ENCODE measurements around the gene ZFP36L1. TPM values are rescaled to one million over a fixed set of nuclear protein-coding genes. Genes with fewer than 3 reads are reported as not detected.

The ZFP36L1 gene
- total and polyA plus RNA-seq, 10 of the 15 experiments (the other 5 are each of a cell fraction or from before 2014, with no cell fraction given): 22.0 to 184 (median 66.1) TPM

DNA sequence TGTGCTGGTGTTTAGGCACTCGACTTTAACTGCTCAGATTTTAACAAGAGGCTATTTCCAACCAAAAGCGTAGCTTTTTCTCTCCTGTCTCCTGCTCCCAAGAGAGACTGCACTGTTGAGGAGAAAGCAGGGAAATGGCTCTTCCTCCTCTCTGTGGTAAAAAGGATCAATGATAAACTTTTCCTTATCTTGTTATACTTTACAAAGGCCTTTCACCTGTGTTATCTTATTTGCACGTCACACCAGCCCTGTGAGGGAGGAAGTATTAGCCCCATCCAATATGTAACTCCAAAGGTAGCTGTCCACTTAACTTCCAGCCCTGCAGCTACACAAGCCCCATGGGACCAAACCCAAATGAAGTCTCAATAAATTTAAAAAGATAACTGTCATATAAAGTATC, 32.9 kb upstream of the ZFP36L1 start (continued):
- TF ChIP-seq, protein P1, sequence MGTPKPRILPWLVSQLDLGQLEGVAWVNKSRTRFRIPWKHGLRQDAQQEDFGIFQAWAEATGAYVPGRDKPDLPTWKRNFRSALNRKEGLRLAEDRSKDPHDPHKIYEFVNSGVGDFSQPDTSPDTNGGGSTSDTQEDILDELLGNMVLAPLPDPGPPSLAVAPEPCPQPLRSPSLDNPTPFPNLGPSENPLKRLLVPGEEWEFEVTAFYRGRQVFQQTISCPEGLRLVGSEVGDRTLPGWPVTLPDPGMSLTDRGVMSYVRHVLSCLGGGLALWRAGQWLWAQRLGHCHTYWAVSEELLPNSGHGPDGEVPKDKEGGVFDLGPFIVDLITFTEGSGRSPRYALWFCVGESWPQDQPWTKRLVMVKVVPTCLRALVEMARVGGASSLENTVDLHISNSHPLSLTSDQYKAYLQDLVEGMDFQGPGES (IDR thresholded peaks at IDR 0.05): no peak
- no peak for TF ChIP-seq SPI1 (IDR thresholded peaks at IDR 0.05; ENCODE audit: borderline replicate concordance, insufficient read depth, low read depth, low read length)

- ChIA-PET CTCF (interaction anchor here (0.6 to 22.6 kb wide), 29 partner anchors 9 to 1008 kb away, joined by 3 to 310 read pairs (median 4); partner anchors contain the start of genes ZFP36L1 and ZFYVE26), RAD21 (ENCODE audit: unreplicated experiment) (interaction anchor here (0.8 to 13.5 kb wide), 16 partner anchors 9 to 890 kb away, joined by 3 to 292 read pairs (median 4); no protein-coding TSS in a partner anchor), SMC1A (ENCODE audit: uncharacterized antibody, unreplicated experiment) (interaction anchor here (0.9 to 15.9 kb wide), 12 partner anchors 11 to 984 kb away, joined by 3 to 314 read pairs (median 6); partner anchors contain the start of gene ZFP36L1), POLR2A (interaction anchor here (1.1 to 1.3 kb wide), 3 partner anchors 10 to 880 kb away, joined by 3 to 6 read pairs (median 3); no protein-coding TSS in a partner anchor)
- no peak overlapping the region for H3K9ac ChIP-seq (ENCODE audit: control insufficient read depth, insufficient read depth, low read length)
- no peaks in the 10 kb centered on the region for H4K20me1 ChIP-seq (ENCODE audit: control insufficient read depth, insufficient read depth)
- H3K27me3 ChIP-seq (replicated peaks in 1 of 2; ENCODE audit: control insufficient read depth in 2 of 2, insufficient read depth in 2 of 2, low read length in 1 of 2): no peaks in the 10 kb centered on the region
- intact Hi-C loops (cut with micrococcal nuclease; ENCODE audit: unreplicated experiment): no loop called here
- H3K27ac ChIP-seq (ENCODE audit: control insufficient read depth, insufficient read depth): no peak overlapping the region; the same call in 1 of the 2 replicates
- no peaks in the 10 kb centered on the region for H3K36me3 ChIP-seq (ENCODE audit: control insufficient read depth in 2 of 2, insufficient read depth in 2 of 2, low read length in 1 of 2)
- H3K4me1 ChIP-seq (ENCODE audit: control insufficient read depth, insufficient read depth, low read length): peaks cover 50% of the 10 kb centered on the region
- ATAC-seq (peak; percentile 10; the same call in 1 of the 3 replicates), FAIRE-seq (peak; percentile 27), DNase-seq (ENCODE audit: low read depth, low spot score) (no peak)
- peaks cover 3% of the 10 kb centered on the region; the same call in 1 of the 2 replicates for H3K79me2 ChIP-seq (ENCODE audit: control insufficient read depth, insufficient read depth, low read length)
- H3K9me3 ChIP-seq (replicated peaks; ENCODE audit: control insufficient read depth, insufficient read depth, low read length): no peaks in the 10 kb centered on the region
- H2AFZ ChIP-seq (ENCODE audit: control insufficient read depth, low read depth, low read length): peak overlapping the region; percentile 61
- BruUV-seq (replicated peaks): no TSS peak
- WGBS (ENCODE audit: insufficient coverage, insufficient replicate concordance, low lambda C conversion rate, missing lambda C conversion rate): 3% methylated on average over 11 of the region's 11 CpGs
- H3K4me2 ChIP-seq (ENCODE audit: control insufficient read depth, insufficient read depth): peak overlapping the region; percentile 19; the same call in 1 of the 2 replicates
- in situ Hi-C loops (cut with MboI): loop anchor here (5.0 to 10.0 kb wide), 2 partner anchors 890 to 987 kb away; no protein-coding TSS in a partner anchor
- H3K4me3 ChIP-seq: no peak overlapping the region
- no peak for TF ChIP-seq NFYA (IDR thresholded peaks at IDR 0.05; ENCODE audit: borderline replicate concordance, low read depth, low read length)
- 0 out of 4 replicates have a peak, but pooled peaks of 1 of the 2 experiments have one; percentile 29 for TF ChIP-seq SRF (IDR thresholded peaks at IDR 0.05; ENCODE audit: low read depth in 2 of 2, low read length in 2 of 2)
- TF ChIP-seq POLR2AphosphoS5 (IDR thresholded peaks at IDR 0.05; ENCODE audit: low read length): no peak
- TF ChIP-seq, protein P2, sequence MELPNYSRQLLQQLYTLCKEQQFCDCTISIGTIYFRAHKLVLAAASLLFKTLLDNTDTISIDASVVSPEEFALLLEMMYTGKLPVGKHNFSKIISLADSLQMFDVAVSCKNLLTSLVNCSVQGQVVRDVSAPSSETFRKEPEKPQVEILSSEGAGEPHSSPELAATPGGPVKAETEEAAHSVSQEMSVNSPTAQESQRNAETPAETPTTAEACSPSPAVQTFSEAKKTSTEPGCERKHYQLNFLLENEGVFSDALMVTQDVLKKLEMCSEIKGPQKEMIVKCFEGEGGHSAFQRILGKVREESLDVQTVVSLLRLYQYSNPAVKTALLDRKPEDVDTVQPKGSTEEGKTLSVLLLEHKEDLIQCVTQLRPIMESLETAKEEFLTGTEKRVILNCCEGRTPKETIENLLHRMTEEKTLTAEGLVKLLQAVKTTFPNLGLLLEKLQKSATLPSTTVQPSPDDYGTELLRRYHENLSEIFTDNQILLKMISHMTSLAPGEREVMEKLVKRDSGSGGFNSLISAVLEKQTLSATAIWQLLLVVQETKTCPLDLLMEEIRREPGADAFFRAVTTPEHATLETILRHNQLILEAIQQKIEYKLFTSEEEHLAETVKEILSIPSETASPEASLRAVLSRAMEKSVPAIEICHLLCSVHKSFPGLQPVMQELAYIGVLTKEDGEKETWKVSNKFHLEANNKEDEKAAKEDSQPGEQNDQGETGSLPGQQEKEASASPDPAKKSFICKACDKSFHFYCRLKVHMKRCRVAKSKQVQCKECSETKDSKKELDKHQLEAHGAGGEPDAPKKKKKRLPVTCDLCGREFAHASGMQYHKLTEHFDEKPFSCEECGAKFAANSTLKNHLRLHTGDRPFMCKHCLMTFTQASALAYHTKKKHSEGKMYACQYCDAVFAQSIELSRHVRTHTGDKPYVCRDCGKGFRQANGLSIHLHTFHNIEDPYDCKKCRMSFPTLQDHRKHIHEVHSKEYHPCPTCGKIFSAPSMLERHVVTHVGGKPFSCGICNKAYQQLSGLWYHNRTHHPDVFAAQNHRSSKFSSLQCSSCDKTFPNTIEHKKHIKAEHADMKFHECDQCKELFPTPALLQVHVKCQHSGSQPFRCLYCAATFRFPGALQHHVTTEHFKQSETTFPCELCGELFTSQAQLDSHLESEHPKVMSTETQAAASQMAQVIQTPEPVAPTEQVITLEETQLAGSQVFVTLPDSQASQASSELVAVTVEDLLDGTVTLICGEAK (IDR thresholded peaks at IDR 0.05; ENCODE audit: borderline replicate concordance): peak; percentile 91
- TF ChIP-seq NR2F1 (conservative IDR thresholded peaks at IDR 0.05): peak; percentile 50; the same call in 1 of the 2 replicates
- TF ChIP-seq, protein P3, sequence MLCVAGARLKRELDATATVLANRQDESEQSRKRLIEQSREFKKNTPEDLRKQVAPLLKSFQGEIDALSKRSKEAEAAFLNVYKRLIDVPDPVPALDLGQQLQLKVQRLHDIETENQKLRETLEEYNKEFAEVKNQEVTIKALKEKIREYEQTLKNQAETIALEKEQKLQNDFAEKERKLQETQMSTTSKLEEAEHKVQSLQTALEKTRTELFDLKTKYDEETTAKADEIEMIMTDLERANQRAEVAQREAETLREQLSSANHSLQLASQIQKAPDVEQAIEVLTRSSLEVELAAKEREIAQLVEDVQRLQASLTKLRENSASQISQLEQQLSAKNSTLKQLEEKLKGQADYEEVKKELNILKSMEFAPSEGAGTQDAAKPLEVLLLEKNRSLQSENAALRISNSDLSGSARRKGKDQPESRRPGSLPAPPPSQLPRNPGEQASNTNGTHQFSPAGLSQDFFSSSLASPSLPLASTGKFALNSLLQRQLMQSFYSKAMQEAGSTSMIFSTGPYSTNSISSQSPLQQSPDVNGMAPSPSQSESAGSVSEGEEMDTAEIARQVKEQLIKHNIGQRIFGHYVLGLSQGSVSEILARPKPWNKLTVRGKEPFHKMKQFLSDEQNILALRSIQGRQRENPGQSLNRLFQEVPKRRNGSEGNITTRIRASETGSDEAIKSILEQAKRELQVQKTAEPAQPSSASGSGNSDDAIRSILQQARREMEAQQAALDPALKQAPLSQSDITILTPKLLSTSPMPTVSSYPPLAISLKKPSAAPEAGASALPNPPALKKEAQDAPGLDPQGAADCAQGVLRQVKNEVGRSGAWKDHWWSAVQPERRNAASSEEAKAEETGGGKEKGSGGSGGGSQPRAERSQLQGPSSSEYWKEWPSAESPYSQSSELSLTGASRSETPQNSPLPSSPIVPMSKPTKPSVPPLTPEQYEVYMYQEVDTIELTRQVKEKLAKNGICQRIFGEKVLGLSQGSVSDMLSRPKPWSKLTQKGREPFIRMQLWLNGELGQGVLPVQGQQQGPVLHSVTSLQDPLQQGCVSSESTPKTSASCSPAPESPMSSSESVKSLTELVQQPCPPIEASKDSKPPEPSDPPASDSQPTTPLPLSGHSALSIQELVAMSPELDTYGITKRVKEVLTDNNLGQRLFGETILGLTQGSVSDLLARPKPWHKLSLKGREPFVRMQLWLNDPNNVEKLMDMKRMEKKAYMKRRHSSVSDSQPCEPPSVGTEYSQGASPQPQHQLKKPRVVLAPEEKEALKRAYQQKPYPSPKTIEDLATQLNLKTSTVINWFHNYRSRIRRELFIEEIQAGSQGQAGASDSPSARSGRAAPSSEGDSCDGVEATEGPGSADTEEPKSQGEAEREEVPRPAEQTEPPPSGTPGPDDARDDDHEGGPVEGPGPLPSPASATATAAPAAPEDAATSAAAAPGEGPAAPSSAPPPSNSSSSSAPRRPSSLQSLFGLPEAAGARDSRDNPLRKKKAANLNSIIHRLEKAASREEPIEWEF (IDR thresholded peaks at IDR 0.05; ENCODE audit: insufficient replicate concordance, low read depth, low read length): no peak
Measured at GRCh38 chr14:68824517-68825347, 31.9 kb upstream of the ZFP36L1 start.

Data from GM12878 (cell line).